Measurements from ENCODE around the gene CEP85L.

CEP85L gene

DNA sequence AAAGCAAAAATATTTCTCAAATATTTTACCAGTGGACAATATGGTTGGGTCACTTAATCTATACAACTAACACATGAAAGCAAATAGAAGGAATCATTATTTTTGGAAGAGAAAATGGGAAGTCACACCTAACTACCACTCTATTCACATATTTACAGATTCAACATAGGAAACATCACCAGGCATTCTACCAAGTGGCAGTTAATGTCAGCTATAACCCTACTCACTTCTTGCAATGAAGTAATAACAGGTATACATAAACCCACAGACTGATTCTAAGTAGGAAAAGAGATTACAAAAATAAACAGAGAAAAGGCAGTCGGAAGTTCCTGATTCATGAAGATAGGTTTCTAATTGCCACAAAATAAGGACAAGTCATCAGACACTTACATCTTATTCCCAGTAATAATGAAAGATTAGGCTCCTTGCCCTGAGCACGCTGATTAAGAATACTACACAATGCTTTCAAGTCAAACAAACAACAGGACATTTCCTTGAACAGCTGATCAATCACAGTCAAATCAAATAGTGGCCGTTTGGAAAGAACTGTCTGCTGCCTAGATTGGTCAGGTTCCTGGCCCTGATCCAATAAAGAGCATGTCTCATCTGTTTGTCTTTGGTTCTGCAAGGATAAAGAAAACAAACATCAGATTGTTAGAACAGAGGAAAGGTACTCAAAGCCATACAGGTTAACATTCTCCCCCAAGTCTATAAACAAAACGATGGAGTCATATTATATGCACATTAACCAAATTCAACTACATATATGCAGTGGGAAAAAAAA is 182.5 kb downstream of the CEP85L start:
- no peak for TF ChIP-seq CTCF (IDR thresholded peaks at IDR 0.05; ENCODE audit: low read depth, low read length, missing control alignments)
- H3K4me3 ChIP-seq (ENCODE audit: low read depth, low read length): no peak overlapping the region
- DNase-seq (ENCODE audit: low read depth): no peak

GRCh38 chr6:118467181-118467580 is 184.2 kb downstream of the CEP85L start:
- DNase-seq (ENCODE audit: low read depth): no peak
- TF ChIP-seq CTCF (IDR thresholded peaks at IDR 0.05; ENCODE audit: low read depth, low read length, missing control alignments): no peak
- no peak overlapping the region for H3K4me3 ChIP-seq (ENCODE audit: low read depth, low read length)

- TF ChIP-seq CTCF (IDR thresholded peaks at IDR 0.05; ENCODE audit: low read depth, low read length, missing control alignments): no peak
- DNase-seq (ENCODE audit: low read depth): no peak
- no peak overlapping the region for H3K4me3 ChIP-seq (ENCODE audit: low read depth, low read length)
Observed at GRCh38 chr6:118464620-118465019, 186.8 kb downstream of the CEP85L start.

DNA sequence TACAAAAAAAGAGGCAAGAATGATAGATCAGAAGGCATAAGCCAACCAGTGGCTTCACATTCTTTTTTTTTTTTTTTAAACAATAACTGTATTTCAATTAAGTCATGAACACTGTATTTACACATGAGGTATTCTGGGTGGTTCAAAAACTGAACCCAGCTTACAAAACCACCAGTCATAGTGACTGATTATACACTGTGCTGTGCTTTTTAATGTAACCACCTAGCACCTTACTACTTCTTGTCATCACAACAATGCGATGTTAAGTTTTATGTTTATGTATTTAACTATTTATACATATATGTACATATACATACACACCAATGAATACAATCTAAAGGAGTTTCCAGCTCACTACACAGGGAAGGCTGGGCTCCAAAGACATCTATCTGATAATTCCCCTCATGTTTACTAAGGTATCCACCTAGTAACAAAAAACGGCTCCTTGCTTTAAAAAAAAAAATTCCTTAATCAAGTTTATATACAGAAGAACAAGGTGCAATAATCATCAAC is 190.4 kb downstream of the CEP85L start:
- DNase-seq (ENCODE audit: low read depth): no peak
- H3K4me3 ChIP-seq (ENCODE audit: low read depth, low read length): no peak overlapping the region
- no peak for TF ChIP-seq CTCF (IDR thresholded peaks at IDR 0.05; ENCODE audit: low read depth, low read length, missing control alignments)

DNA sequence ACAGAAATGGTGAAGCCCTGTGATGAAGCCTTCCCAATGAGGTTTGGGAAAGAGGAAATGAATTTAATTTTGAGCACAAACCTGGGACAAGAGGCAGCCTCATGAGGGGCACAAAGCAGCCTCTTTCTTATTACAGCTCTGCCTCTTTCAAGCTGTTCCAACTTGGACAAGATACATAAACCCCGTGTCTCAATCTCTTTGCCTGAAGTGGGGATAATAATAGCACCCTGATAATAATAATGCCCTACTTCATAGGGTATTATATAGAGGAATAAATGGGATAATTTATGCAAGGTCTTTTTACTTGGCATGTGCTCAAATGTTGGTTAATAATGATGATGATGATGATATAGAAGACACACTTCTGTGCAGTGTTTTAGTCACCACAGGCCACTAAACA is 194.4 kb downstream of the CEP85L start:
- DNase-seq (ENCODE audit: low read depth): no peak
- TF ChIP-seq CTCF (IDR thresholded peaks at IDR 0.05; ENCODE audit: low read depth, low read length, missing control alignments): no peak
- H3K4me3 ChIP-seq (ENCODE audit: low read depth, low read length): no peak overlapping the region

DNA sequence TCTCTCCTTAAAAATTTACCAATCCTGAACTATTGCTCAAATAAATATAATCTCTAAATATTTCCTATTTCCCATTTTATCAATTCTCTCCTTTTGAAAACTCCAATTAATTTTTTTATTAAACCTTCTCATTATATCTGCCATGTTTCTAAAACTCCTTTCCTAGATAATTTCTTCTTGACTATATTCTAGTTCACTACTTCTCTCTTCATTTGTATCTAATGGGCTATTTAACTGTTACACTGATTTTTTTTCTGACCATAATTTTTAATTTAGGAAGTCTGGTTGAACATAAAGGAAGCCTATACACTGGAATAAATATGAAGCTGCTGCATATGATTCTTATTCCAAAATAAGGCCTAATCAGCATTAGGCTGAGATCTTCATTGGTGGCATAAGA is 199.6 kb downstream of the CEP85L start:
- DNase-seq (ENCODE audit: low read depth): no peak
- no peak overlapping the region for H3K4me3 ChIP-seq (ENCODE audit: low read depth, low read length)
- no peak for TF ChIP-seq CTCF (IDR thresholded peaks at IDR 0.05; ENCODE audit: low read depth, low read length, missing control alignments)

DNA sequence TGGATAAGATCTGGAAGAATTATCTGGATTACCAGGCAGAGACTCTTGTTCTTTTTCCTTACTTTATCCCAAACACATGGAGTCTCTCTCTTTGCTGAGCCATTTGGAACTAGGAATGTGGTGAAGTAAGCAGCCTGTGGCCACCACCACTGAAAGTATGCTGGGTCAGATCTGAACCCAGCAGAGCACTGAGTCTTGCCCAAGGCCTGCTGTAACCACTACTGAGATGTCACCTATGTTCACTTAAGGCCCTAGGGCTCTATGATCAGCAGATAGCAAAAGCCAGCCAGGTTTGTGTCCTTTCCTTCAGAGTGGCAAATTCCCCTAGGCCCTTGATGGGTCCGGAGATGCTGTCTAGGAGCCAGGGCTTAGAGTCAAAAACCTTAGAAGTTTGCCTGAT is 206.6 kb downstream of the CEP85L start:
- H3K4me3 ChIP-seq (ENCODE audit: low read depth, low read length): no peak overlapping the region
- DNase-seq (ENCODE audit: low read depth): no peak
- TF ChIP-seq CTCF (IDR thresholded peaks at IDR 0.05; ENCODE audit: low read depth, low read length, missing control alignments): no peak
